GM18526 (cell line): ENCODE measurements around the gene R3HCC1L.

Experiments used
- POLR2A ChIP-seq: IDR thresholded peaks from 3 replicates; pipeline ENCODE4 v1.6.1; 2011; ENCODE audit not compliant: insufficient read length; ENCODE audit errors: extremely low read depth

Gene R3HCC1L

GRCh38 chr10:98270786-98271185 is 136.3 kb downstream of the R3HCC1L start:
- no peak for TF ChIP-seq POLR2A

GRCh38 chr10:98272245-98272644 is 137.8 kb downstream of the R3HCC1L start:
- no peak for TF ChIP-seq POLR2A

GRCh38 chr10:98272656-98273055 is 138.2 kb downstream of the R3HCC1L start:
- TF ChIP-seq POLR2A: no peak

GRCh38 chr10:98273057-98273850 is 138.8 kb downstream of the R3HCC1L start:
- TF ChIP-seq POLR2A: no peak

GRCh38 chr10:98274562-98274961 is 140.1 kb downstream of the R3HCC1L start:
- no peak for TF ChIP-seq POLR2A

GRCh38 chr10:98276311-98276710 is 141.9 kb downstream of the R3HCC1L start:
- TF ChIP-seq POLR2A: no peak

GRCh38 chr10:98285416-98285815 is 151.0 kb downstream of the R3HCC1L start:
- TF ChIP-seq POLR2A: no peak

- no peak for TF ChIP-seq POLR2A
These were observed 152.0 kb downstream of the R3HCC1L start for GRCh38 chr10:98286419-98286818.

- no peak for TF ChIP-seq POLR2A
These were observed 152.9 kb downstream of the R3HCC1L start for GRCh38 chr10:98287321-98287720.

- TF ChIP-seq POLR2A: no peak
These were observed 155.3 kb downstream of the R3HCC1L start for GRCh38 chr10:98289802-98290209.

GRCh38 chr10:98292971-98293370 is 158.5 kb downstream of the R3HCC1L start:
- TF ChIP-seq POLR2A: no peak

GRCh38 chr10:98293550-98294269 is 159.3 kb downstream of the R3HCC1L start:
- no peak for TF ChIP-seq POLR2A

GRCh38 chr10:98294270-98294627 is 159.8 kb downstream of the R3HCC1L start:
- no peak for TF ChIP-seq POLR2A
